HG03060 (cell line): ENCODE results near the gene AMN.

Source experiments
- ATAC-seq: cut with Tn5 transposase; IDR thresholded peaks from one replicate; pipeline ENCODE4 v1.9.1; 2021; ENCODE audit warnings: low read depth, moderate number of reproducible peaks; ENCODE audit not compliant: unreplicated experiment

Gene AMN

DNA sequence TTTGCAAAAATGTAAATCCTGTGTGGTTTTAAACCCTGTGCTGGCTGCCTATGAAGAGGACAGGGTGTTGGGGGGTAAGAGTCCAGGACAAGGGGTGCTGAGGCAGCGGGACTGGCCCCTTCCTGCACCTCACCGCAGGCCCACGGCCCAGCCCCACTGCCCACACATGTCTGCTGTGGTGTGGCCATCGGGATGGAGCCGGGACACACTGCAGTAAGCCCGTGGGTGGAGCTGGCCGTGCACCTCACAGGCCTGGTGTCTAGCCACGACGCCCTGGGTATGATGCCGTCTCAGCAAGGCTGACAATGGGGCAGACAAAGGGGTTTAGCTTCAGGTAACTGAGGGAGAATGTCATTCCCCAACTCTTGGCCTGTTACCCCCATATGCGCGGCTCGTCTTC, 19.6 kb downstream of the AMN start:
- ATAC-seq, result no peak

GRCh38 chr14:102943454-102943853, 21.0 kb downstream of the AMN start:
- no peak for ATAC-seq

DNA sequence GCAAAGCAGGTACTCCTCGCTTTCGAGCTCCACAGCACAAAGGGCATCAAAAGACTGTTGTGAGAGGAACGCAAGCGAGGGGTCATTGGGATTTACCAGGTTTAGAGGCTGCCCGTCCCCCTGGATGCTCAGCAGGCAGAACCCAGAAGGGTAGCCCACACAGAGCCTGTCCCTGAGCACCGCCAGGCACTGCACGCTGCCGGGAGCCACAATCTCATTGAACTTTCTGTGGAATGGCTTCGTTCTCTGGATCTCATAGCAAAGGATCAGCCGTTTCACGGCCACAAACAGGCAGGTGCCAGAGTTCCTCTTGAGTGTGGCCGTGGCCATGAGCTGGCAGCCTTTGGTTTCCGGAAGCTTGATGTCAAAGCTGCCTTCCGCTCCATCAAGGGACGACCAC, 21.5 kb downstream of the AMN start:
- ATAC-seq, result no peak

DNA sequence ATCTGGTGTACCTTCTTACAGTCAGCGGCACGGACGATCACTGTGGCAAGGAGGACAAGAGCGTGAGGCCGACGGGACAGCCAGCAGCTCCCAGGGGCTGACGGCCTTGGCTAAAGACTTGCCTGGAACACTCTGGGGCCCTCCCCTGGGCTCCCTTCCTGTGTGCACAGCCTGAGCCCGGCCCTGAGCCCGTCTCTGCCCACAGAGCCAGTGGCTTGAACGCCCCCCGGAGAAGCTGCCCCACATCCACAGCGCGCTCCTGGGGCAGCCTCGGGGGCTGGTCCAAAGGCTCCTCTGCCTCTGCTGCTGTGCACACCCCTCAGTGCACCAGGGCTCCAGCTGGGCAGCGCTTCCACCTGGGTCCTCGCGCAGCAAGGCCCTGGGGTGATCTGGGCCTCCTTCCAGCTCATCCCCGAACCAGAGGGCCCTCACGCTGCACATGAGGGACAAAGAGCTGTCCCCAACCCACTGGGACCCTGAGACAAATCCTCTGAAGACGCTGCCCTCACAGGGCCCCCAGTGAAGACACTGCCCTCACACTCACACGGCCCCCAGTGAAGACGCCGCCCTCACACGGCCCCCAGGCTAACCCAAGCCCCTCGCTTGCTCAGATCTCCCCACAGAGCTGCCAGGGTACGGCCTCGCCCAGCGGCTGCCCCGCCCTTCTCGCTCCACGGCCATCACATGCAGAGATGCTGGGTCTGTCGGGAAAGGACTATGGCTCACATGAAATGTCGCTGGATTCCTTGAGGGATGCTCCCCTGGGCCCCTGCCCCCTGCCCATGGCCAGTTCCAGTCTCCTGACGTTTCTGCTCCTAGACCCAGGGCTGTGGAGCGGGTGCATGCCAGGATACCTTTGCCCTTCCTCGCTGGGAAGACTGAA, 22.2 kb downstream of the AMN start:
- ATAC-seq, result no peak

- ATAC-seq, result no peak
These were observed 23.1 kb downstream of the AMN start for GRCh38 chr14:102945346-102946130.

GRCh38 chr14:102947321-102948103, 25.0 kb downstream of the AMN start:
- ATAC-seq, result no peak

DNA sequence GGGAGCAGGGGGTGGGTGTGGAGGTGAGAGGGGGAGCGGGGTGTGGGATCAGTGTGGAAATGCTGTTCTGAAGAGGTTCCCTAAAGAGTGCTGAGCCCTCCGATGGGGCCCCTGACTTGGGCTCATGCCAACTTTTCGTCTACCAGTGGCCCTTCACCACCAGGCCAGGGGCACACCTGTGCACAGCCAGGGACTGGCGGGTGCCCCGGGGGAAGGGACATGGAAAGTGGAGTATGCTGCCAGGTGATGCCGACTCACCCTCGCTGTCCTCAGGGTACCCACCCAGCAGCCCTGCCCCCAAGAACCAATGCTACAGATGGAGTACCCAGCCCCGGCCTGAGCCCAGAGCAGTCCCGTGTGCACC, 26.2 kb downstream of the AMN start:
- ATAC-seq, result no peak

- ATAC-seq, result peak; percentile 54
These were observed 26.8 kb downstream of the AMN start for GRCh38 chr14:102949062-102949800.

- ATAC-seq, result no peak
These were observed 27.5 kb downstream of the AMN start for GRCh38 chr14:102949801-102950451.

DNA sequence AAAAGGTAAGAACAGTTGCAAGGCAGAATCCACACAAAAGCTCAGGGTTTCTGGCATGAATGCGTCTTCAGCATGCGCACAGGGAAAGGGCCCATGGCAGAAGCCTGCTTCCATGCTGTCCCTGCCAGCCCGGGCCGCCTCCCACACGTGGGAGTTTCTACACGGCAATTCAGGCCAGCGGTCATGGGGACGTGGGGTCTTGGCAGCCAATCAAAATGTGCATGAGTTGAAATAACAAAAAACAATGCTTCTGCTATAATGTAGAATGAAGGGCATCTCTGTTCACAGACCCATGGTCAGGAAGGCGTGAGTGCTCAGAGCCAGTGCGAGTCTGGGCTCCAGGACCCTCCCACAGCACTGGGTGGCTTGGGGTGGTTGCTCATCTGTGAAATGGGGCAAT, 28.6 kb downstream of the AMN start:
- no peak for ATAC-seq

GRCh38 chr14:102951799-102952198, 29.3 kb downstream of the AMN start:
- no peak for ATAC-seq

DNA sequence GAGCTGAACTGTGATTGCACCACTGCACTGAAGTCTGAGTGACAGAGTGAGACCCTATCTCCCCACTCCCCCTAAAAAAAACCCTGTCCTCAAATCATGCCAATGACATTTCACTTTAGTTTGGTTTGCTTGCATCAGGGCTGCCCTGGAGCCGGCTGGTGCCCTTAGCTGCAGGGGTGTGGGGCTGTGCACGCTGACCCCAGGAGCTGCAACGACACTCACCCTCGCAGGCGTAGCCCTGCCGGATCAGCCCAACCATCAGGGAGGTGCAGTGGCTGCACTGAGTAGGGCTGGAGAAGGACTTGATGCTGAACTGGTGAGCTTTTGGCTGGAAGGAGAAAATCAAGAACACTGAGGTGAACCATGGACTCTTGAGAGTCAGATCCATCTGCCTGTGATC, 29.8 kb downstream of the AMN start:
- ATAC-seq, result no peak

GRCh38 chr14:102953100-102953499, 30.6 kb downstream of the AMN start:
- no peak for ATAC-seq

DNA sequence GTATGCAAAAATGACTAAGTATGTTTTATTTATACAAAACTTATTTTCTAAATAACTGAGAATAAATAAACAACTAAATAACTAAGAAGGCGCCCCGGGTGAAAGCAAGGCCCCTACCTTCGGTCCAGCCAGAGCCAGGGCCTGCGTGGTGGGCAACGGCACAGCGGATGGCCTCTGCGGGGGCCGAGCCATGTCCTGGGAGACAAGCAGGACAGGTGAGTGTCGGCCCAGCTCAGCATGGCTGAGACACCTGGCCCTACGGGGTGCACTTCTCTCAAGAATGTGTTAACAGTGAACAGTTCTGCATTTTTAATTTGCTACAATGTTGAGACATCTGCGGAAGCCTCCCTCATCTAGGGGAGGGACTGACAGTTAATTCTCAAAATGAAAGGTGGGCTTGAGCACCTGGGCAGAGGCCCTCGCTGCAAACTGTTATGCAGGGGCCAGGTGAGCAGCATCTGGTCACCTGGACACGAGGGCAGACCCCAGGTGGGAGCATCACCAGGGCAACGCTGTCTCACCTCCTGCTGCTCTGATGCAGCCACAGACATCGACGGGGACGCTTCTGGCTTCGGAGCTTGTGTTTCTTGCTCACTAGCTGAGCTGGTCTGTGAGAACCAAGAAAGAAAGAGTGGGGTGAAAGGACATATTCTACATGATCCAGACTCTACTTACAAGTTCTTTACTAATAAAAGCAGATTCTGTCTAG, 31.8 kb downstream of the AMN start:
- ATAC-seq, result no peak

DNA sequence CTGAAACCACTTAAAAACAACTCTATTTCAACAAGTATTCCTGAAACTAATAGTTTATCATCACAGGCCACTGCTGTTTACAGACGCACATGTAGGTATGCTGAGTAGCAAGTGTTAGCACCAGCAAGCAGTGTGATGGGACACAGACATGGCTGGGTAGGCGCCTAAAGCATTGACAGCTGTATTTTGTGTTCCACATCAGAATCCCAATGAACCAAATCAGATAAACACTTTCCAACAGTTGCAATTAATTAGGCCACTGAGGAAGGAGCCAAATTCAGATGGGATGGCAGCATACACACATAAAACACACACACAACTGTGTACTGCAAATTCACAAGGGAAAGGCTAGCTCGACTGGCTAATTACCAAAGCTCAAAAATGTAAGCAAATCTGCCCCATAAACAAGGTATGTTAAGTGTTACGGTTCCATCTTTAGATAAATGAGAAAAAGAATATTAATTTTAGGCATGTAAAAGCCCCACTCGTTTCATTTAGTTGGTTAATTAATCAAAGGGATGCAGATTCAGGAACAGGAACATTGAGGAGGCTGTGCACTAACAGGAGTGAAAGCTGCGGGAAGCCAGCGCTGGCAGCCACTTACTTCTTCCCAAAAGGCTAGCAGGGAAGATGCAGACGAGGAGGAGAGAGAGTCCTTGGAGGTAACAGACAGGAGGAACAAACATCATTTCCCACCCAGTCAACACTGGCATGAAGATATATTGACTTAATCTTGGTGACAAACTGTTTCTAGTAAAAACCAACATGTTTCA, 33.4 kb downstream of the AMN start:
- no peak for ATAC-seq

DNA sequence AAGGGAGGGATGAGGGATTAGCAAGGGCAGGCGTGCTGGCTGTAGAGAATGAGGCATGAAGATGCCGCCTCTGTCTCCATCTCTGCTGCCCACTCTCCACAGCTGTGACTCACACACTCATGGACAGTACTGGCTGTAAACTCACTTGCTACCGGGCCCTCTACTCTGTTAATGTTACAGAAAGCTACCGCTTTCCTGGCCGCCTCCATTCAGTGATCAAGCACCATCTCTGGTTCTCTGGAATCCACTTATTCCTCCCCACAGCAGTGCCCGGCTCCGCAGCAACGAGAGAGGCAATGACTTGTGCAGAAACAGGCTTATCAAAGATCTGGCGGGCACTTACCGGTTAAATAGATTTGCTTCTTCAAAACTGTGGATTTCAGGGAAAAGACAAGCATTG, 34.8 kb downstream of the AMN start:
- ATAC-seq, result no peak

- no peak for ATAC-seq
These were observed 36.0 kb downstream of the AMN start for GRCh38 chr14:102958461-102958860.

DNA sequence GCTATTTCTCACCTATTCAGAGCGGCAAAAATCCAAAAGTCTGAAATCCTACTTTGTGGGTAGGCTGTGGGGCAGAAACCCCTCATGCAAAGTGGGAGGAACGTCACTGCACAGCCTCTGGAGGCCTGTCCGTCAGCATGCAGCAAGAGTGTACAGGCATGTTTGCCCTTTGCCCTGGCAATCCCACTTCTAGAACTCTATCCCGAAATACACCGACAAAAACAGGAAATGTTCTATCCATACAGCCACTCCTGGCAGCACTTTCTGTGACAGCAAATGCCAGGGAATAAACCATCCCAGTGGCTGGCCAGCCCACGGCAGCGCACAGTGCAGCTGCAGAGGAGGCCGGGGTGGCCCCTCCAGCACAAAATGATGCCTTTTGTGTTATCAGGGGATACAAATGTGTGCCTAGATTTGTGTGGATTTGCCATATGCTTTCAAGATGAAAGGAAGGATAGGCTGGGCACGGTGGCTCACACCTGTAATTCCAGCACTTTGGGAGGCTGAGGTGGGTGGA, 39.7 kb downstream of the AMN start:
- no peak for ATAC-seq
